K562 (cell line): ENCODE data around the gene UCHL1. TPM values are rescaled to one million over a fixed set of nuclear protein-coding genes. Genes with fewer than 3 reads are reported as not detected.

Experiments
- CHD4 ChIP-seq: fragments of 200-600 bp; sonication (generic); IDR thresholded peaks from 3 replicates; pipeline ENCODE4 v1.6.1; 2012; ENCODE audit warnings: low read depth, mild to moderate bottlenecking, mixed read lengths, low read length, inconsistent platforms; ENCODE audit not compliant: insufficient read depth, insufficient replicate concordance, poor library complexity, severe bottlenecking
- CREM ChIP-seq: IDR thresholded peaks from 2 replicates; pipeline ENCODE4 v1.6.1; 2014; ENCODE audit warnings: antibody characterized with exemption, low read depth
- CTBP1 ChIP-seq: fragments of 450-650 bp; IDR thresholded peaks from 2 replicates; pipeline ENCODE4 v1.6.1; 2016; ENCODE audit warnings: borderline replicate concordance
- CTCFL ChIP-seq: IDR thresholded peaks from 2 replicates; pipeline ENCODE4 v1.6.1; 2011; ENCODE audit warnings: borderline replicate concordance, low read depth, mild to moderate bottlenecking, moderate library complexity, low read length; ENCODE audit not compliant: insufficient read depth, poor library complexity, severe bottlenecking
- DPF2 ChIP-seq: fragments of 450-650 bp; IDR thresholded peaks from 2 replicates; pipeline ENCODE4 v1.6.1; 2016
- ESRRA ChIP-seq: fragments of 450-650 bp; IDR thresholded peaks from 2 replicates; pipeline ENCODE4 v1.6.1; 2014; ENCODE audit warnings: low read depth, mild to moderate bottlenecking, moderate library complexity, borderline replicate concordance
- GATAD2A ChIP-seq: fragments of 450-650 bp; IDR thresholded peaks from 2 replicates; pipeline ENCODE4 v1.6.1; 2017
- MAFG ChIP-seq: fragments of 450-650 bp; conservative IDR thresholded peaks from 2 replicates; pipeline ENCODE4 v1.6.1; 2016; ENCODE audit warnings: missing genetic modification characterization, missing compliant biosample characterization
- MEIS2 ChIP-seq: fragments of 450-650 bp; IDR thresholded peaks from 2 replicates; pipeline ENCODE4 v1.6.1; 2014; ENCODE audit warnings: mild to moderate bottlenecking; ENCODE audit not compliant: partially characterized antibody
- NRF1 ChIP-seq, 2 experiments: fragments of 450-650 bp; IDR thresholded peaks in 1 of 2; conservative IDR thresholded peaks in 1 of 2; 2 replicates each; pipeline ENCODE4 v1.6.1; 2014; ENCODE audit warnings: mild to moderate bottlenecking in 2 of 2
- POLR2G ChIP-seq: fragments of 200-400 bp; formaldehyde crosslinking; IDR thresholded peaks from 2 replicates; pipeline ENCODE4 v1.6.1; 2017; ENCODE audit warnings: low read depth, mild to moderate bottlenecking, antibody characterized with exemption, low read length, moderate library complexity
- PYGO2 ChIP-seq: fragments of 450-650 bp; IDR thresholded peaks from 2 replicates; pipeline ENCODE4 v1.6.1; 2016; ENCODE audit warnings: mild to moderate bottlenecking, missing genetic modification characterization, moderate library complexity, missing compliant biosample characterization
- RAD21 ChIP-seq, 2 experiments: fragments of 250-450 bp in 1 of 2; fragments of 450-650 bp in 1 of 2; sonication (Bioruptor Pico) in 1 of 2; formaldehyde crosslinking in 1 of 2; IDR thresholded peaks in 1 of 2; conservative IDR thresholded peaks in 1 of 2; 2 replicates each; pipeline versions ENCODE4 v1.4.0 to v1.8.0; 2020 to 2022; ENCODE audit warnings: mild to moderate bottlenecking in 2 of 2, moderate library complexity in 1 of 2
- TCF3 ChIP-seq: sonication (generic); formaldehyde crosslinking; IDR thresholded peaks from 2 replicates; pipeline ENCODE4 v1.4.0; 2020; ENCODE audit warnings: mild to moderate bottlenecking, missing genetic modification reagents
- VEZF1 ChIP-seq: fragments of 200-800 bp; sonication (Bioruptor generic); IDR thresholded peaks from 2 replicates; pipeline ENCODE4 v1.6.1; 2017; ENCODE audit warnings: missing genetic modification characterization, missing compliant biosample characterization
- ZFP36 ChIP-seq: fragments of 150-350 bp; IDR thresholded peaks from 2 replicates; pipeline ENCODE4 v1.6.1; 2018; ENCODE audit warnings: low read length, low read depth; ENCODE audit not compliant: partially characterized antibody
- ZFX ChIP-seq: sonication (generic); formaldehyde crosslinking; IDR thresholded peaks from 2 replicates; pipeline ENCODE4 v1.8.0; 2022; ENCODE audit warnings: mild to moderate bottlenecking, missing genetic modification reagents, moderate library complexity
- polyA plus RNA-seq, 8 experiments: library from polyadenylated mRNA; depleted of rRNA in 4 of 8; stranded (reverse) in 5 of 8; unstranded in 3 of 8; fragments of >200 nt; fragmentation: Nextera tagmentation in 2 of 8; fragmentation: Illumina TruSeq in 1 of 8; extraction: Ambion mirVana in 2 of 8; extraction: Trizol in 1 of 8; gene quantifications; 2 replicates each; pipeline versions ENCODE4 v1.2.1 to v1.2.3, GENCODE V29; 2011 to 2014; ENCODE audit warnings: inconsistent platforms in 1 of 8, missing spikeins in 1 of 8
- total RNA-seq, 7 experiments: library from RNA; depleted of rRNA in 6 of 7; stranded (reverse); fragments of >200 nt in 6 of 7; fragmentation: Illumina TruSeq in 2 of 7; extraction: Trizol in 2 of 7; gene quantifications; 2 replicates each; pipeline versions ENCODE4 v1.2.1 to v1.2.3, GENCODE V29; 2011 to 2021; ENCODE audit warnings: low replicate concordance in 1 of 7
- TF ChIP-seq, protein P1 (sequence below), 2 experiments: fragments of 450-650 bp; conservative IDR thresholded peaks; 2 replicates each; pipeline ENCODE4 v1.6.1; 2017; ENCODE audit warnings: mild to moderate bottlenecking in 2 of 2, moderate library complexity in 2 of 2
- TF ChIP-seq, protein P2 (sequence below): fragments of 450-650 bp; IDR thresholded peaks from 2 replicates; pipeline ENCODE4 v1.6.1; 2016; ENCODE audit warnings: antibody characterized with exemption

Gene UCHL1
- total and polyA plus RNA-seq, 9 of the 15 experiments (the other 6 are each of a cell fraction or from before 2014, with no cell fraction given): 0.42 TPM; not detected in 8

- TF ChIP-seq, protein P1, sequence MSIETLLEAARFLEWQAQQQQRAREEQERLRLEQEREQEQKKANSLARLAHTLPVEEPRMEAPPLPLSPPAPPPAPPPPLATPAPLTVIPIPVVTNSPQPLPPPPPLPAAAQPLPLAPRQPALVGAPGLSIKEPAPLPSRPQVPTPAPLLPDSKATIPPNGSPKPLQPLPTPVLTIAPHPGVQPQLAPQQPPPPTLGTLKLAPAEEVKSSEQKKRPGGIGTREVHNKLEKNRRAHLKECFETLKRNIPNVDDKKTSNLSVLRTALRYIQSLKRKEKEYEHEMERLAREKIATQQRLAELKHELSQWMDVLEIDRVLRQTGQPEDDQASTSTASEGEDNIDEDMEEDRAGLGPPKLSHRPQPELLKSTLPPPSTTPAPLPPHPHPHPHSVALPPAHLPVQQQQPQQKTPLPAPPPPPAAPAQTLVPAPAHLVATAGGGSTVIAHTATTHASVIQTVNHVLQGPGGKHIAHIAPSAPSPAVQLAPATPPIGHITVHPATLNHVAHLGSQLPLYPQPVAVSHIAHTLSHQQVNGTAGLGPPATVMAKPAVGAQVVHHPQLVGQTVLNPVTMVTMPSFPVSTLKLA (conservative IDR thresholded peaks at IDR 0.05): no peak
- TF ChIP-seq ESRRA (peak; percentile 48; the same call in 1 of the 2 replicates), CREM (peak; percentile 23; the same call in 1 of the 2 replicates), ZFP36 (no peak), NRF1 (conservative IDR thresholded peaks at IDR 0.05 in 1 of 2, IDR thresholded peaks at IDR 0.05 in 1 of 2) (peak; percentile 88 to 90), VEZF1 (CRISPR knock-in tag) (peak; percentile 99), CHD4 (no peak), DPF2 (no peak), RAD21 (CRISPR knock-in tag; conservative IDR thresholded peaks at IDR 0.05 in 1 of 2, IDR thresholded peaks at IDR 0.05 in 1 of 2) (peak; percentile 24 to 26; a peak in 3 of 4 replicates), GATAD2A (no peak), MAFG (tag) (no peak), TCF3 (CRISPR knock-in tag) (no peak), ZFX (CRISPR knock-in tag) (no peak), PYGO2 (tag) (no peak), POLR2G (peak; percentile 77), MEIS2 (peak; percentile 17), CTCFL (peak; percentile 43), CTBP1 (peak; percentile 30; the same call in 1 of the 2 replicates)
- TF ChIP-seq, protein P2, sequence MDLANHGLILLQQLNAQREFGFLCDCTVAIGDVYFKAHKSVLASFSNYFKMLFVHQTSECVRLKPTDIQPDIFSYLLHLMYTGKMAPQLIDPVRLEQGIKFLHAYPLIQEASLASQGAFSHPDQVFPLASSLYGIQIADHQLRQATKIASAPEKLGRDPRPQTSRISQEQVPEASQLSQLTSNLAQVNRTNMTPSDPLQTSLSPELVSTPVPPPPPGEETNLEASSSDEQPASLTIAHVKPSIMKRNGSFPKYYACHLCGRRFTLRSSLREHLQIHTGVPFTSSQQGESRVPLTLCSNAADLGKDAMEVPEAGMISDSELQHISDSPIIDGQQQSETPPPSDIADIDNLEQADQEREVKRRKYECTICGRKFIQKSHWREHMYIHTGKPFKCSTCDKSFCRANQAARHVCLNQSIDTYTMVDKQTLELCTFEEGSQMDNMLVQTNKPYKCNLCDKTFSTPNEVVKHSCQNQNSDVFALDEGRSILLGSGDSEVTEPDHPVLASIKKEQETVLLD: peak; percentile 37; the same call in 1 of the 2 replicates
These were observed 42.4 kb upstream of the UCHL1 start, which contains the start of gene APBB2 (continued) for GRCh38 chr4:41214136-41214824.
